22Rv1 (cell line): ENCODE data around the gene PNLIPRP1.

Experiments used
- H3K27ac ChIP-seq: fragments of 450-650 bp; 2 replicates; pipeline ENCODE4 v1.5.1; 2017
- ZFX ChIP-seq: fragments of 450-650 bp; IDR thresholded peaks from 2 replicates; pipeline ENCODE4 v1.6.1; 2017; ENCODE audit warnings: antibody characterized with exemption, borderline replicate concordance
- TF ChIP-seq, protein P1 (sequence below): fragments of 450-650 bp; IDR thresholded peaks from 2 replicates; pipeline ENCODE4 v1.5.1; 2017; ENCODE audit warnings: mild to moderate bottlenecking

Gene PNLIPRP1

DNA sequence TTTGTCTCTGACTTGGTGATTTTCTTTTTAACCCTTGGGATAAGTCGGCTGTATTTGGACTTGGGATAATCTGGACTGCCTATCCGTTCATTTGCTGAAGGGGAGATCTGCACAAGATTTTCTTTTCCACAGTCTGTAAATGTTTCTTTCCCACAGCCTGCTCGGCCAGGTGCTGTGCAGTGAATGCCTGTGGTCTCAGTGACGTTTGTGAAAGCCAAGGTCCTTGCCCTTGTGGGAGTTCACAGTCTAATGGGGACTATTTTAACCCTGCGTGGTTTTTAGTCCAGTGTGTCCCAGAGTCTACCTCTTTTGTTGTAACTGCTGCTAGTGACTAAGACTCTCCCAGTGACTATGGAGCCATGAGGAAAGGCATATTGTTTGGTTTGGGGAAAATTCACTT, 36.1 kb upstream of the PNLIPRP1 start:
- TF ChIP-seq, protein P1, sequence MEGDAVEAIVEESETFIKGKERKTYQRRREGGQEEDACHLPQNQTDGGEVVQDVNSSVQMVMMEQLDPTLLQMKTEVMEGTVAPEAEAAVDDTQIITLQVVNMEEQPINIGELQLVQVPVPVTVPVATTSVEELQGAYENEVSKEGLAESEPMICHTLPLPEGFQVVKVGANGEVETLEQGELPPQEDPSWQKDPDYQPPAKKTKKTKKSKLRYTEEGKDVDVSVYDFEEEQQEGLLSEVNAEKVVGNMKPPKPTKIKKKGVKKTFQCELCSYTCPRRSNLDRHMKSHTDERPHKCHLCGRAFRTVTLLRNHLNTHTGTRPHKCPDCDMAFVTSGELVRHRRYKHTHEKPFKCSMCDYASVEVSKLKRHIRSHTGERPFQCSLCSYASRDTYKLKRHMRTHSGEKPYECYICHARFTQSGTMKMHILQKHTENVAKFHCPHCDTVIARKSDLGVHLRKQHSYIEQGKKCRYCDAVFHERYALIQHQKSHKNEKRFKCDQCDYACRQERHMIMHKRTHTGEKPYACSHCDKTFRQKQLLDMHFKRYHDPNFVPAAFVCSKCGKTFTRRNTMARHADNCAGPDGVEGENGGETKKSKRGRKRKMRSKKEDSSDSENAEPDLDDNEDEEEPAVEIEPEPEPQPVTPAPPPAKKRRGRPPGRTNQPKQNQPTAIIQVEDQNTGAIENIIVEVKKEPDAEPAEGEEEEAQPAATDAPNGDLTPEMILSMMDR, result no peak
- TF ChIP-seq ZFX, result no peak
- no peak overlapping the region for H3K27ac ChIP-seq

DNA sequence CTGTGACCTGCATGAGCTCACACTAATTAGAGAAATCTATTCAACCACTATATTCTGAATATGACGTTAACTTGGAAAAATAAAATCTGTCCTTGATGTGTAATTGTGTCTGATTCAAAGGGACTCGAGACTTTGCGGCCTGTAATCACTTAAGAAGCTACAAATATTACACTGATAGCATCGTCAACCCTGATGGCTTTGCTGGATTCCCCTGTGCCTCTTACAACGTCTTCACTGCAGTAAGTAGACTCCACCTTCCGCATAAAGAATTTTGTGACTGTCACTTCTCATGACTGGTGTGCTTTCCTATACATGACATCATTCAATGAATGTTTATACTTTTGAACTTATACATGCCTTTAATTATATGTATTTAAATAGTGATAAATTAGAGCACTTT, 34.9 kb upstream of the PNLIPRP1 start:
- TF ChIP-seq, protein P1, result no peak
- H3K27ac ChIP-seq, result no peak overlapping the region

DNA sequence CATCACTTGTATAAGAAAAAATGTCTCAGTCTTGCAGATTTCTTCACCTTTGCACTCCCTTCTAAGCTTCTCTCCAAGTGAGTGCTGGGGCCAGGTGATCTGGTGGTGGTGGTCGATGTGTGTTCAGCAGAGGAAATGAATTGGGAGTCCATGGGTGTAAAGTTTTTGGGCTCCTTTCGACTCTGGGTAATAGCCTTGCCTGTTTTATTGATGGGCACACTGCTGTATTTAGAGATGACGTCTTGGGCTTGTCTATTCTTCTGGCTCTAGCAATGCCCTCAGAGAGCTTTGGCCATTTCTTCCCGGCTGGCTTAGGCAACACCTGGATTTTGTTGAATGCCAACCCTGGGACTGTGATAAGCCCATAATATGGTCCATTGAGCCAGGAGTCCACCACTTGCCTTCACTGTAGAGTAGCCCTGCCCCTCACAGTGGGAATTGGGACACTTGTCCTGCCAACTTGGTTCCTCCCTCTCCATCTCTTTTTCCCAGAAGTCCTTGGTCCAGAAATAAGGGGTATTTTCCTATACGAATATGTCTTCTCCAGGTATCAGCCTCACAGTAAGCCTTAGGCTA, 33.4 kb upstream of the PNLIPRP1 start:
- no peak overlapping the region for H3K27ac ChIP-seq
- TF ChIP-seq ZFX, result no peak
- TF ChIP-seq, protein P1, result no peak

DNA sequence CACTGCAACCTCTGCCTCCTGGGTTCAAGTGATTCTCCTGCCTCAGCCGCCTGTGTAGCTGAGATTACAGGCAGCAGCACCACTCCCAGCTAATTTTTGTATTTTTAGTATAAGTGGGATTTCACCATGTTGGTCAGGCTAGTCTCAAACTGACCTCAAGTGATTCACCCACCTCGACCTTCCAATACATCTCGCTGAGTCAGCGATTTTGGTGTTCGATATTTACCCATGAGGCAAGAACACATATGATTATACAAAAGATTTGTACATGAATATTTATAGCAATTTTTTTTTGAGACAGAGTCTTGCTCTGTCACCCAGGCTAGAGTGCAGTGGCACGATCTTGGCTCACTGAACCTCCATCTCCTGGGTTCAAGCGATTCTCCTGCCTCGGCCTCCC, 25.2 kb upstream of the PNLIPRP1 start:
- no peak for TF ChIP-seq ZFX
- no peak overlapping the region for H3K27ac ChIP-seq

DNA sequence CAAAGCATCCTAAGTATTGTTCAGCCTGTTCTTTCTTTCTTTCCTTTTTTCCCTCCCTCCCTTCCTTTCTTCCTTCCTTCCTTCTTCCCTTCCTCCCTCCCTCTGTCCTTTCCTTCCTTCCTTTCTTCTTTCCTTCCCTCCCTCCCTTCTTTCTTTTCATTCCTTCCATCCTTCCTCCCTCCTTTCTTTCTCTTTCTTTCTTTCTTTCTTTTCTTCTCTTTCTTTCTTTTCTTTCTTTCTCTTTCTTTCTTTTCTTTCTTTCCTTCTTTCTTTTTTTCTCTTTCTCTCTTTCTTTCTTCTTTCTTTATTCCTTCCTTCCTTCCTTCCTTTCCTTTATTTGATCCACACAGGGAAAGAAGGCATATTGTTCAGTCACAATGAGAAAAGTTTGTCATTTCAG, 23.8 kb upstream of the PNLIPRP1 start:
- no peak for TF ChIP-seq ZFX
- TF ChIP-seq, protein P1, result no peak
- H3K27ac ChIP-seq, result no peak overlapping the region

DNA sequence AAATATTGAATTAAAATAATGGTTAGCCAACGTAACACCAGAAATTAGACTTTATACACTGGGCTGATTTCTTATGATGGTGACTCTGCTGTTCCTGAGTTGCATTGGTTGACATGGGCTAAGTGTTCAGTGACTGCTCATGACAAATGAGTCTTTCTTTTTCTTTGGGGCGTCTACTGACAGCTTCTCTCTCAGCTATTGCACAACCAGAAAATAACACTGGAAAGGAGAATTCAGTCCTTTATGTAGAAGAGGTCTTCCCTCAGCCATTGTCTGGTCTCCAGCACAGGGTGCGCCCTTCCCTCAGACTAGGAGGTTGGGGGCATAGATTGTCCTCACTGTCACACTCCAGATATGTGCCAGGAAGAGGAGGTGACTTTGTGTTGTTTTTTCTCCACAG, 23.4 kb upstream of the PNLIPRP1 start:
- TF ChIP-seq, protein P1, result no peak
- TF ChIP-seq ZFX, result no peak
- H3K27ac ChIP-seq, result no peak overlapping the region

DNA sequence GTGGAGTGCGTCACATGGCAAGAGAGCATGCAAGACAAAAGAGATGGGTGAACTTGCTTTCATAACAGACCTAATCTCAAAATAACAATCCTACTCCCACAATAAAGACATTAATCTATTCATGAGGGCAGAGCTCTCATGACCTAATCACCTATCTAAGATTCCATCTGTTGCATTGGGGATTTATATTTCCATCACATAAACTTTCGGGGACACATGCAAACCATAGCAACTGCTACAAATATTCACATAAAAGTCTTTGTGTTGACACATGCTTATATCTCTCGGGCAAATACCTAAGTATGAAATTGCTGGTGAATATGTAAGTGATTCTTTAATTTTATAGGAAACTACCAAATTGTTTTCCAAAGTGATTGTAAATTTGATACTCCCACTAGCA, 16.0 kb upstream of the PNLIPRP1 start:
- H3K27ac ChIP-seq, result no peak overlapping the region
- TF ChIP-seq, protein P1, result no peak
- TF ChIP-seq ZFX, result no peak
